ENCODE data around the gene FAM240A. TPM values are rescaled to one million over a fixed set of nuclear protein-coding genes. Genes with fewer than 3 reads are reported as not detected.
A peak's percentile ranks its signal among the peaks of the same experiment; 100 is the strongest.

The FAM240A gene
- total RNA-seq, 1 donor, result not detected

- TF ChIP-seq, protein P1, sequence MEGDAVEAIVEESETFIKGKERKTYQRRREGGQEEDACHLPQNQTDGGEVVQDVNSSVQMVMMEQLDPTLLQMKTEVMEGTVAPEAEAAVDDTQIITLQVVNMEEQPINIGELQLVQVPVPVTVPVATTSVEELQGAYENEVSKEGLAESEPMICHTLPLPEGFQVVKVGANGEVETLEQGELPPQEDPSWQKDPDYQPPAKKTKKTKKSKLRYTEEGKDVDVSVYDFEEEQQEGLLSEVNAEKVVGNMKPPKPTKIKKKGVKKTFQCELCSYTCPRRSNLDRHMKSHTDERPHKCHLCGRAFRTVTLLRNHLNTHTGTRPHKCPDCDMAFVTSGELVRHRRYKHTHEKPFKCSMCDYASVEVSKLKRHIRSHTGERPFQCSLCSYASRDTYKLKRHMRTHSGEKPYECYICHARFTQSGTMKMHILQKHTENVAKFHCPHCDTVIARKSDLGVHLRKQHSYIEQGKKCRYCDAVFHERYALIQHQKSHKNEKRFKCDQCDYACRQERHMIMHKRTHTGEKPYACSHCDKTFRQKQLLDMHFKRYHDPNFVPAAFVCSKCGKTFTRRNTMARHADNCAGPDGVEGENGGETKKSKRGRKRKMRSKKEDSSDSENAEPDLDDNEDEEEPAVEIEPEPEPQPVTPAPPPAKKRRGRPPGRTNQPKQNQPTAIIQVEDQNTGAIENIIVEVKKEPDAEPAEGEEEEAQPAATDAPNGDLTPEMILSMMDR (IDR thresholded peaks at IDR 0.05; ENCODE audit: insufficient read depth, low read depth, low read length), result no peak
- DNase-seq (ENCODE audit: low read depth), result no peak
- no peak overlapping the region for H3K4me3 ChIP-seq (ENCODE audit: low read depth, low read length)
Observed at GRCh38 chr3:46626039-46626438, 13.7 kb downstream of the FAM240A start.

DNA sequence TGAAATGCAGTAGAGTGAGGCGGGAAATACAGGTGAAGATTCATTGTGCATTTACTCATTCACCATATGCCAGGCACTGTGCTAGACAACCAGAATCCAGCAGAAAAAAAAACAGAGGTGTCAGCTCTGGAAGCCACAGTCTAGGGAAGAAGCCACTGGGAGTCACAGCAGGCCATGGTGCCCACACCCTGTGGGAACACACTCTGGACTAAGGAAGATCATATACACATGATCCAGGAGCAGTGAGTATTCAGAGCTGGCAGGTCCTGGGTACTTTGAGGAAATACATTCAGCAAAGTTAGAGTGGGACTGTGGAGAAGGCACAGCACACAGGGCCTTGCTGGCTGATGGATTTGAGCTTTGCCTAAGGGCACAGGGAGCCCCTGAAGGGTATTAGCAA is 14.8 kb downstream of the FAM240A start:
- TF ChIP-seq, protein P1 (IDR thresholded peaks at IDR 0.05; ENCODE audit: insufficient read depth, low read depth, low read length), result no peak
- H3K4me3 ChIP-seq (ENCODE audit: low read depth, low read length), result no peak overlapping the region
- no peak for DNase-seq (ENCODE audit: low read depth)

DNA sequence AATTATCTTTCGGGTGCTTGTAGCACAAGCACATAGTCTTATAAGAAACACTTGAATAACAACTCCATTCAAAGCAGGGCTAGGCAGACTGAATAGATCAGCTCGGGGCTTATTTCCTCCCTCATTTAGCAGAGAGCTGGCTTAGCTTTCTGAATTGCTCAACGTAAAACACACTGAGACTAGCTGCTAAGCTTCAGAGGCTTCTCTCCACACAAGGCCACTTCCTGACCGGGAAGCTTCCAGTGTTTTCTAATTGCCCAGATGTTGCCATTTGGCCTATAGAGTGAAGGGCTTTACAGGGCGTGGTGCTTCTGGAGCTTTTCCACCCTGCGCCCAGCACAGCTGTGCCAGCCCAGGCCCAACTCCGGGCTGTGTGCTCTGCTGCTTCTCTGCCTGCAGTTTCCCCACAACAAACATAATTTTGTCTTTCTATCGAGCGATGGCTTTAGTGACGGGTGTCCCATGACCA is 16.6 kb downstream of the FAM240A start:
- no peak overlapping the region for H3K4me3 ChIP-seq (ENCODE audit: low read depth, low read length)
- DNase-seq (ENCODE audit: low read depth), result peak; percentile 41
- TF ChIP-seq, protein P1 (IDR thresholded peaks at IDR 0.05; ENCODE audit: insufficient read depth, low read depth, low read length), result no peak

DNA sequence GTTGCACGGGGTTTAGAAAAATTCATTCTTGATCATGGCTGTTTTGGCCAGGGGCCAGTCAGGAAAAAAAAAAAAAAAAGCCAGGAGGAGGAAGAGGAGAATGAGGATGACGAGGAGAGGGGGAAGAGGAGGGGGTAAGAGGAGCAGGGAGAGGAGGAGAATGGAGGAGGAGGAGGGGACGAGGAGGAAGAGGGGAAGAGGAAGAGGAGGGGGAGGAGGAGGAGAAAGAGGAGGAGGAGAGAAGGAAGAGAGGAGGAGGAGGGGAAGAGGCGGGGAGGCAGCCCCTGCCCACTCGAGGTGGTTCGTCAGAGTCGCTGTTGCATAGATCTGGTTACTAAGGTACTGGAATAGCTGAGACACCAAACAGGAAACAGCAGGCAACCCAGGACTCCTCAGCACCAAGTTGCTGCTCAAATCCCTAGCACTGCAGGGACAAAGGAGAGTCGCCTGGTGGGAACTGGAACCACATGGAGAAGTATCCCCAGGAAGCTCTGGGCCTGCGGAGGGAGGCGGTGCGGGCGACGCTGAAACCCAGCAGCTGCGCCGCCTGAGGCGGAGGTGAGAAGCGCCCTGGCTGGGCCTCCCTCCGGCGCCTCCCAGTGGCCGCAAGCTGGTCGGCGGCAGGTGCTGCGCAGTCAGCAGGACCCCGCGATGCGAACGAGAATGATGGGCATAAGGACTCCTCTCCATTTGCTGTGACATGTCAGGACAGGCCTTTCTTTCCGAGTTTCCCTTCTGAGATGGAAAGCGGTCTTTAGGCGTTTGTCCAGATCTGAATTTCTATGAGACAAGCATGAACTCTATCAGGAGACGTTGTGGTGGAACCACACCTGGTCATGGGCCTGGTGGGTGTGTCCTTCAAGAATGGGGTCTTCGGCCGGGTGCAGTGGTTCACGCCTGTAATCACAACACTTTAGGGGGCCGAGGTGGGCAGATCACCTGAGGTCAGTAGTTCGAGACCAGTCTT is 17.5 kb downstream of the FAM240A start:
- peak; percentile 69 for DNase-seq (ENCODE audit: low read depth)
- peak overlapping the region; percentile 34 for H3K4me3 ChIP-seq (ENCODE audit: low read depth, low read length)
- TF ChIP-seq, protein P1 (IDR thresholded peaks at IDR 0.05; ENCODE audit: insufficient read depth, low read depth, low read length), result peak; percentile 99

DNA sequence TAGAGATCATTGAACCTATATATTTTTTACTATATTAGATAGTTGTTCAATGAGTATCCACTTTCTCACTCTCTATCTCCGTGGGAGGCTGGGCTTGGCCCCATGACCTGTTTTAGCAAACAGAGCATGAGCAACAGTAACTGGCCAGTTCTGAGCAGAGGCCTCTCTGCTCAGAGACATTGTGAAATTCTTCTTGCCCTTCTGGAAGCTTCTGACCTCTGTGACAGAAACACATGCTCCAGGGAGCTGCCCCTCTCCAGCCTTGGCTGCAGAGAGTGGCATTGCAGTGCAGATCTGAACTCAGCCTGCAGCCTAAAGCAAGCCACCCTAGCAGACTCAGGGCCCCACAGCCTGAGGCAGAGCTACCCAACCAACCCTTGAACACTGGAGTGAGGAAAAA is 20.5 kb downstream of the FAM240A start:
- TF ChIP-seq, protein P1 (IDR thresholded peaks at IDR 0.05; ENCODE audit: insufficient read depth, low read depth, low read length), result no peak
- peak; percentile 46 for DNase-seq (ENCODE audit: low read depth)
- no peak overlapping the region for H3K4me3 ChIP-seq (ENCODE audit: low read depth, low read length)

- TF ChIP-seq, protein P1 (IDR thresholded peaks at IDR 0.05; ENCODE audit: insufficient read depth, low read depth, low read length), result no peak
- H3K4me3 ChIP-seq (ENCODE audit: low read depth, low read length), result no peak overlapping the region
- no peak for DNase-seq (ENCODE audit: low read depth)
Observed at GRCh38 chr3:46634856-46635255, 22.5 kb downstream of the FAM240A start.

All from fibroblast of villous mesenchyme (primary cell).